OCI-LY7 (cell line): ENCODE measurements around the gene MT1E. TPM values are rescaled to one million over a fixed set of nuclear protein-coding genes. Genes with fewer than 3 reads are reported as not detected.

ENCODE experiments used
- Bru-seq: library from RNA; stranded (reverse); fragments of 400-500 nt; gene quantifications from one replicate; lab custom pipeline; 2021; lab: Mats Ljungman, UMichigan
- BruChase-seq, 2 experiments: library from RNA; stranded (reverse); fragments of 400-500 nt; gene quantifications; one replicate each; lab custom pipeline; 2021; lab: Mats Ljungman, UMichigan
- BruUV-seq: library from RNA; stranded (reverse); fragments of 400-500 nt; replicated peaks from 2 replicates; lab custom pipeline; 2021; lab: Mats Ljungman, UMichigan
- CTCF ChIA-PET: fragments of 300-600 bp; sonication (Branson Sonifier 250); formaldehyde crosslinking; loops from one replicate; lab custom pipeline; 2022; ENCODE audit warnings: antibody characterized with exemption; ENCODE audit not compliant: unreplicated experiment; lab: Charles Lee
- POLR2A ChIA-PET: fragments of 300-600 bp; sonication (Branson Sonifier 250); formaldehyde crosslinking; loops from one replicate; lab custom pipeline; 2022; ENCODE audit warnings: antibody characterized with exemption; lab: Charles Lee
- DNase-seq: peaks from one replicate; pipeline ENCODE4 v3.0.0-alpha.2; 2015; ENCODE audit warnings: low spot score
- H2AFZ ChIP-seq: fragments of 200-600 bp; sonication (generic), shearing (Covaris generic); 2 replicates; pipeline ENCODE4 v1.6.1; 2014; ENCODE audit warnings: mild to moderate bottlenecking, antibody characterized with exemption, low read length, moderate library complexity
- H3K27ac ChIP-seq: fragments of 200-600 bp; sonication (generic); 2 replicates; pipeline ENCODE4 v1.5.1; 2014; ENCODE audit warnings: mixed run types, low read depth, mild to moderate bottlenecking, moderate library complexity, low read length, inconsistent platforms; ENCODE audit not compliant: poor library complexity, severe bottlenecking
- H3K36me3 ChIP-seq: fragments of 200-600 bp; sonication (generic); 2 replicates; pipeline ENCODE4 v1.6.1; 2014; ENCODE audit warnings: mild to moderate bottlenecking, antibody characterized with exemption, low read length, moderate library complexity, mixed read lengths; ENCODE audit not compliant: insufficient read depth
- H3K4me1 ChIP-seq: fragments of 200-600 bp; sonication (generic); 2 replicates; pipeline ENCODE4 v1.5.1; 2014; ENCODE audit warnings: mild to moderate bottlenecking, low read length; ENCODE audit not compliant: insufficient read depth, poor library complexity, severe bottlenecking
- H3K4me2 ChIP-seq: fragments of 200-600 bp; sonication (generic); 2 replicates; pipeline ENCODE4 v1.6.1; 2014; ENCODE audit warnings: mild to moderate bottlenecking, low read length
- H3K4me3 ChIP-seq: fragments of 200-600 bp; sonication (generic); 2 replicates; pipeline ENCODE4 v1.5.1; 2014; ENCODE audit warnings: mild to moderate bottlenecking, low read depth, low read length; ENCODE audit not compliant: poor library complexity, severe bottlenecking
- H3K79me2 ChIP-seq: fragments of 200-600 bp; sonication (generic); 2 replicates; pipeline ENCODE4 v1.6.1; 2016; ENCODE audit warnings: low read depth, mild to moderate bottlenecking, low read length, moderate library complexity, mixed read lengths; ENCODE audit not compliant: insufficient read depth
- H3K9me2 ChIP-seq: fragments of 200-600 bp; sonication (generic); 2 replicates; pipeline ENCODE4 v1.6.1; 2016; ENCODE audit warnings: mild to moderate bottlenecking, low read length, mixed read lengths; ENCODE audit not compliant: insufficient read depth
- H3K9me3 ChIP-seq: fragments of 200-600 bp; sonication (generic); 2 replicates; pipeline ENCODE4 v1.6.1; 2014; ENCODE audit warnings: mild to moderate bottlenecking, mixed run types, low read length, mixed read lengths
- H4K20me1 ChIP-seq: fragments of 200-600 bp; sonication (generic); 2 replicates; pipeline ENCODE4 v1.6.1; 2014; ENCODE audit warnings: mild to moderate bottlenecking, antibody characterized with exemption, low read length, moderate library complexity, mixed read lengths; ENCODE audit not compliant: insufficient read depth
- CTCF ChIP-seq: fragments of 200-600 bp; sonication (generic); conservative IDR thresholded peaks from 2 replicates; pipeline ENCODE4 v1.5.1; 2014; ENCODE audit warnings: mild to moderate bottlenecking, antibody characterized with exemption, low read length, moderate library complexity, mixed read lengths
- EZH2phosphoT487 ChIP-seq: fragments of 200-600 bp; sonication (generic); IDR thresholded peaks from 2 replicates; pipeline ENCODE4 v1.6.1; 2018; ENCODE audit warnings: low read depth, borderline replicate concordance, mild to moderate bottlenecking, mixed run types, antibody characterized with exemption, low read length, moderate library complexity, mixed read lengths
- intact Hi-C: fragments of 100-400 bp; cut with micrococcal nuclease; formaldehyde crosslinking; loops from one replicate; pipeline ENCODE4 v1.10.0; 2022; ENCODE audit not compliant: unreplicated experiment
- long read RNA-seq: library from polyadenylated mRNA; stranded (forward); transcript quantifications from one replicate; pipeline ENCODE4 v2.0.0, GENCODE V29; 2022
- total RNA-seq, 2 experiments: library from RNA; depleted of rRNA in 1 of 2; stranded (reverse); fragments of >200 nt in 1 of 2; shearing (Covaris generic) in 1 of 2; gene quantifications; 2 replicates each; pipeline ENCODE4 v1.2.3, GENCODE V29; 2014 to 2022

Gene MT1E
- total RNA-seq (2014; rRNA removed; shearing (Covaris generic)) = not detected in 2 replicates
- not detected in 2 replicates for total RNA-seq (2022)
- Bru-seq, nascent RNA = percentile 39 among the genes with signal in this experiment
- percentile 20 among the genes with signal in this experiment for BruChase-seq, experiment 1, labeled RNA remaining after a 6-hour chase
- BruChase-seq, experiment 2, labeled RNA remaining after a 2-hour chase = percentile 45 among the genes with signal in this experiment
- long read RNA-seq = 0 reads

- H3K9me3 ChIP-seq = no peaks in the 10 kb centered on the region
- TF ChIP-seq CTCF = no peak
- no peak for TF ChIP-seq EZH2phosphoT487
- intact Hi-C loops = no loop called here
- H4K20me1 ChIP-seq = no peaks in the 10 kb centered on the region
- no TSS peak for BruUV-seq
- no peak within 1 kb of the TSS for H3K27ac ChIP-seq
- DNase-seq = no peak
- POLR2A ChIA-PET = no interaction called here
- H3K4me3 ChIP-seq = no peak within 1 kb of the TSS
- H3K9me2 ChIP-seq = no peaks in the 10 kb centered on the region
- no peak within 1 kb of the TSS for H2AFZ ChIP-seq
- CTCF ChIA-PET = no interaction called here
- H3K4me2 ChIP-seq = no peak within 1 kb of the TSS
- H3K4me1 ChIP-seq = peaks cover 11% of the 10 kb centered on the region
- H3K36me3 ChIP-seq = no peaks in the 10 kb centered on the region
- H3K79me2 ChIP-seq = no peaks in the 10 kb centered on the region
Observed at GRCh38 chr16:56625140-56625942, at the start of gene MT1E. Gene MT1E (plus strand): TSS chr16:56625781. CDS start chr16:56625852, 71 bp downstream.

- no TSS peak for BruUV-seq
Observed at GRCh38 chr16:56576585-56577299, 48.8 kb upstream of the MT1E start.

More at GRCh38 chr16:56576585-56577299, 48.8 kb upstream of the MT1E start:
- Histone ChIP-seq H2AFZ (peak overlapping the region; percentile 35; the same call in 1 of the 2 replicates), H3K9me2 (no peaks in the 10 kb centered on the region), H3K79me2 (no peaks in the 10 kb centered on the region), H3K4me3 (no peak overlapping the region), H3K9me3 (no peaks in the 10 kb centered on the region; the same call in 1 of the 2 replicates), H3K36me3 (no peaks in the 10 kb centered on the region), H3K4me1 (no peaks in the 10 kb centered on the region), H3K27ac (no peak overlapping the region), H3K4me2 (no peak overlapping the region), H4K20me1 (no peaks in the 10 kb centered on the region)
- intact Hi-C loops = loop anchor here (1.0 to 5.0 kb wide), 4 partner anchors 24 to 276 kb away; no protein-coding TSS in a partner anchor
- ChIA-PET POLR2A (interaction anchor here (1.0 kb wide), 1 partner anchor 123 kb away, joined by 3 read pairs; no protein-coding TSS in a partner anchor), CTCF (interaction anchor here (0.7 to 1.4 kb wide), 3 partner anchors 19 to 126 kb away, joined by 3 to 8 read pairs (median 3); no protein-coding TSS in a partner anchor)
- DNase-seq = peak; percentile 78
- no peak for TF ChIP-seq EZH2phosphoT487
- peak; percentile 92 for TF ChIP-seq CTCF
